Stimulated activated CD8-positive, alpha-beta memory T cell treated with anti-CD3 and anti-CD28 coated beads, Interleukin-7, amount 100 ng/mL, for 4 hours (primary cell): ENCODE data around the gene ACADSB.

Experiments used
- DNase-seq, 2 donors: peaks; one replicate each; pipeline ENCODE4 v3.0.0-alpha.2; 2020; ENCODE audit warnings: low read depth in 2 of 2

Gene ACADSB

GRCh38 chr10:123100030-123100762 lies 91.4 kb downstream of the ACADSB start:
- DNase-seq: no peak

GRCh38 chr10:123101872-123102271 lies 93.1 kb downstream of the ACADSB start:
- DNase-seq: no peak

GRCh38 chr10:123102673-123103072 lies 93.9 kb downstream of the ACADSB start:
- no peak for DNase-seq

- no peak for DNase-seq
These were observed 95.1 kb downstream of the ACADSB start for GRCh38 chr10:123103944-123104343.
